Trophoblast cell (in vitro differentiated cells and primary cell): Measurements from ENCODE around the gene ROCK2.
A peak's percentile ranks its signal among the peaks of the same experiment; 100 is the strongest.
"Not testable (repeated sequence)": the region's sequence is repeated elsewhere in the genome, so short reads cannot be mapped to it uniquely, and the experiment has no call there.

Experiments
- DNase-seq, 2 donors: peaks; one replicate each; pipeline ENCODE4 v3.0.0-alpha.2; 2016
- H2AFZ ChIP-seq: 2 replicates; pipeline ENCODE4 v1.6.1; 2013; ENCODE audit warnings: low read length, moderate library complexity, mild to moderate bottlenecking; ENCODE audit not compliant: insufficient read depth, poor library complexity
- H2AK5ac ChIP-seq: 2 replicates; pipeline ENCODE4 v1.6.1; 2013; ENCODE audit warnings: mild to moderate bottlenecking, low read length
- H2BK120ac ChIP-seq: 2 replicates; pipeline ENCODE4 v1.6.1; 2013; ENCODE audit warnings: low read length, mild to moderate bottlenecking, moderate library complexity; ENCODE audit not compliant: insufficient read depth, poor library complexity
- H2BK12ac ChIP-seq: 2 replicates; pipeline ENCODE4 v1.6.1; 2013; ENCODE audit warnings: mild to moderate bottlenecking, low read length, moderate library complexity
- H2BK5ac ChIP-seq: 2 replicates; pipeline ENCODE4 v1.6.1; 2013; ENCODE audit warnings: low read length, low read depth, moderate library complexity, mild to moderate bottlenecking; ENCODE audit not compliant: poor library complexity
- H3K14ac ChIP-seq: 2 replicates; pipeline ENCODE4 v1.6.1; 2013; ENCODE audit warnings: mild to moderate bottlenecking, low read length
- H3K18ac ChIP-seq: 2 replicates; pipeline ENCODE4 v1.6.1; 2013; ENCODE audit warnings: mild to moderate bottlenecking, low read length
- H3K23ac ChIP-seq: 2 replicates; pipeline ENCODE4 v1.6.1; 2013; ENCODE audit warnings: low read length
- H3K27ac ChIP-seq: 2 replicates; pipeline ENCODE4 v1.5.1; 2013; ENCODE audit warnings: low read depth, mild to moderate bottlenecking, inconsistent platforms, low read length, moderate library complexity
- H3K27me3 ChIP-seq: 2 replicates; pipeline ENCODE4 v1.6.1; 2013; ENCODE audit warnings: inconsistent platforms, mild to moderate bottlenecking, low read length, moderate library complexity; ENCODE audit not compliant: insufficient read depth
- H3K36me3 ChIP-seq, 2 experiments: 1 replicate in 1 of 2; 2 replicates in 1 of 2; pipeline ENCODE4 v1.6.1; 2013; ENCODE audit warnings: low read length in 2 of 2, mild to moderate bottlenecking in 2 of 2, moderate library complexity in 1 of 2; ENCODE audit not compliant: insufficient read depth in 2 of 2, control insufficient read depth in 1 of 2
- H3K4ac ChIP-seq: 2 replicates; pipeline ENCODE4 v1.6.1; 2013; ENCODE audit warnings: low read depth, mild to moderate bottlenecking, low read length, moderate library complexity
- H3K4me1 ChIP-seq, 2 experiments: 1 replicate in 1 of 2; 2 replicates in 1 of 2; pipeline ENCODE4 v1.6.1; 2013; ENCODE audit warnings: low read length in 2 of 2, mild to moderate bottlenecking in 2 of 2, moderate library complexity in 1 of 2; ENCODE audit not compliant: insufficient read depth in 2 of 2, control insufficient read depth in 1 of 2
- H3K4me2 ChIP-seq: 2 replicates; pipeline ENCODE4 v1.6.1; 2013; ENCODE audit warnings: inconsistent platforms, mild to moderate bottlenecking, low read length, moderate library complexity
- H3K4me3 ChIP-seq: 2 replicates; pipeline ENCODE4 v1.5.1; 2013; ENCODE audit warnings: mild to moderate bottlenecking, low read depth, low read length, inconsistent platforms
- H3K79me1 ChIP-seq: one replicate; pipeline ENCODE4 v1.6.1; 2013; ENCODE audit warnings: low read length
- H3K79me2 ChIP-seq: 2 replicates; pipeline ENCODE4 v1.6.1; 2013; ENCODE audit warnings: low read length, mild to moderate bottlenecking; ENCODE audit not compliant: control insufficient read depth, insufficient read depth, poor library complexity
- H3K9ac ChIP-seq: 2 replicates; pipeline ENCODE4 v1.6.1; 2013; ENCODE audit warnings: mild to moderate bottlenecking, low read length
- H3K9me3 ChIP-seq: 2 replicates; pipeline ENCODE4 v1.6.1; 2013; ENCODE audit warnings: low read depth, mild to moderate bottlenecking, control low read depth, inconsistent platforms, low read length; ENCODE audit not compliant: insufficient read depth
- H4K12ac ChIP-seq: 2 replicates; pipeline ENCODE4 v1.6.1; 2013; ENCODE audit warnings: low read depth, mild to moderate bottlenecking, low read length, moderate library complexity
- H4K8ac ChIP-seq: 2 replicates; pipeline ENCODE4 v1.6.1; 2013; ENCODE audit warnings: low read depth, mild to moderate bottlenecking, low read length, moderate library complexity
- H4K91ac ChIP-seq: one replicate; pipeline ENCODE4 v1.6.1; 2013; ENCODE audit warnings: low read depth, mild to moderate bottlenecking, low read length, moderate library complexity
- WGBS: extraction: QIAGEN DNeasy Blood & Tissue Kit; methylation state at CpG from one replicate; pipeline ENCODE4 v1.1.7; 2013; ENCODE audit warnings: missing lambda C conversion rate; ENCODE audit not compliant: insufficient read length, insufficient coverage; ENCODE audit errors: extremely low coverage; 5-methylcytosine and 5-hydroxymethylcytosine counted together

Gene ROCK2

GRCh38 chr2:11252458-11252857, 92.0 kb downstream of the ROCK2 start:
- H3K23ac ChIP-seq, H3K27me3 ChIP-seq, H3K79me1 ChIP-seq, H4K91ac ChIP-seq, H3K14ac ChIP-seq, H3K4ac ChIP-seq, H2BK120ac ChIP-seq, H2AFZ ChIP-seq, H3K79me2 ChIP-seq, H3K18ac ChIP-seq, H3K4me2 ChIP-seq, H2BK12ac ChIP-seq, H3K9me3 ChIP-seq, H2BK5ac ChIP-seq, H3K4me1 ChIP-seq, H2AK5ac ChIP-seq, H4K12ac ChIP-seq, DNase-seq, H4K8ac ChIP-seq, H3K4me3 ChIP-seq, H3K9ac ChIP-seq, H3K27ac ChIP-seq: not testable (repeated sequence)
- peaks cover 7 to 10% of the 10 kb centered on the region in 2 experiments for H3K36me3 ChIP-seq
- WGBS = no CpG with 5 or more reads among the region's 4 CpGs

- Histone ChIP-seq H2BK120ac (no peak overlapping the region), H3K27ac (no peak overlapping the region), H3K4ac (no peak overlapping the region), H3K36me3 (peaks cover 3 to 7% of the 10 kb centered on the region in 2 experiments), H3K9ac (no peak overlapping the region), H4K8ac (no peak overlapping the region), H2AFZ (no peak overlapping the region), H3K4me2 (no peak overlapping the region), H2BK5ac (no peak overlapping the region), H2AK5ac (no peak overlapping the region), H3K4me1 (peaks cover 0 to 2% of the 10 kb centered on the region in 2 experiments), H3K9me3 (no peaks in the 10 kb centered on the region), H3K79me1 (no peaks in the 10 kb centered on the region), H3K18ac (no peak overlapping the region), H2BK12ac (no peak overlapping the region), H3K14ac (no peak overlapping the region), H3K27me3 (no peaks in the 10 kb centered on the region), H3K4me3 (no peak overlapping the region), H3K79me2 (no peaks in the 10 kb centered on the region), H3K23ac (no peak overlapping the region), H4K12ac (no peak overlapping the region), H4K91ac (no peak overlapping the region)
- 100% methylated on average over 1 of the region's 4 CpGs for WGBS
- peak in 1 of 2 donors; percentile 23 for DNase-seq
These were observed 93.8 kb downstream of the ROCK2 start for GRCh38 chr2:11250400-11251196.

GRCh38 chr2:11245322-11245721, 99.1 kb downstream of the ROCK2 start:
- Histone ChIP-seq H3K4me3 (no peak overlapping the region), H3K23ac (no peak overlapping the region), H2BK12ac (no peak overlapping the region), H2BK120ac (no peak overlapping the region), H3K14ac (no peak overlapping the region), H3K27me3 (no peaks in the 10 kb centered on the region), H3K4me1 (no peaks in the 10 kb centered on the region), H3K79me2 (no peaks in the 10 kb centered on the region), H3K9me3 (no peaks in the 10 kb centered on the region), H3K79me1 (no peaks in the 10 kb centered on the region), H2AFZ (no peak overlapping the region), H3K9ac (no peak overlapping the region), H2BK5ac (no peak overlapping the region), H4K12ac (no peak overlapping the region), H3K36me3 (peaks cover 7 to 9% of the 10 kb centered on the region in 2 experiments), H3K4me2 (no peak overlapping the region), H3K27ac (no peak overlapping the region), H4K91ac (no peak overlapping the region), H3K18ac (no peak overlapping the region), H3K4ac (no peak overlapping the region), H4K8ac (no peak overlapping the region), H2AK5ac (no peak overlapping the region)
- WGBS = no CpG with 5 or more reads among the region's 1 CpG
- no peak for DNase-seq

- Histone ChIP-seq H3K27ac (no peak overlapping the region), H3K27me3 (no peaks in the 10 kb centered on the region), H3K9me3 (no peaks in the 10 kb centered on the region), H3K23ac (no peak overlapping the region), H3K9ac (no peak overlapping the region), H3K79me2 (no peaks in the 10 kb centered on the region), H2AK5ac (no peak overlapping the region), H2AFZ (no peak overlapping the region), H2BK120ac (no peak overlapping the region), H3K36me3 (peaks cover 7 to 9% of the 10 kb centered on the region in 2 experiments), H4K12ac (no peak overlapping the region), H3K4me3 (no peak overlapping the region), H3K4me1 (no peaks in the 10 kb centered on the region), H2BK5ac (no peak overlapping the region), H3K4ac (no peak overlapping the region), H3K18ac (no peak overlapping the region), H3K4me2 (no peak overlapping the region), H4K8ac (no peak overlapping the region), H3K79me1 (no peaks in the 10 kb centered on the region), H2BK12ac (no peak overlapping the region), H4K91ac (no peak overlapping the region), H3K14ac (no peak overlapping the region)
- WGBS = no CpG with 5 or more reads among the region's 1 CpG
- peak in 1 of 2 donors; percentile 6 for DNase-seq
These were observed 100.2 kb downstream of the ROCK2 start for GRCh38 chr2:11244091-11244826.
